GM18505 (cell line): ENCODE measurements around the gene VKORC1.

Experiments
- ATAC-seq: cut with Tn5 transposase; IDR thresholded peaks from one replicate; pipeline ENCODE4 v1.9.1; 2021; ENCODE audit not compliant: unreplicated experiment
- POLR2A ChIP-seq: IDR thresholded peaks from 4 replicates; pipeline ENCODE4 v1.6.1; 2011; ENCODE audit warnings: borderline replicate concordance; ENCODE audit not compliant: insufficient read depth, insufficient read length; ENCODE audit errors: extremely low read depth

Gene VKORC1

GRCh38 chr16:31078597-31079341, 15.8 kb downstream of the VKORC1 start:
- no peak for ATAC-seq
- TF ChIP-seq POLR2A, result no peak

- no peak for ATAC-seq
- TF ChIP-seq POLR2A, result no peak
These were observed 16.8 kb downstream of the VKORC1 start for GRCh38 chr16:31077592-31078396.

DNA sequence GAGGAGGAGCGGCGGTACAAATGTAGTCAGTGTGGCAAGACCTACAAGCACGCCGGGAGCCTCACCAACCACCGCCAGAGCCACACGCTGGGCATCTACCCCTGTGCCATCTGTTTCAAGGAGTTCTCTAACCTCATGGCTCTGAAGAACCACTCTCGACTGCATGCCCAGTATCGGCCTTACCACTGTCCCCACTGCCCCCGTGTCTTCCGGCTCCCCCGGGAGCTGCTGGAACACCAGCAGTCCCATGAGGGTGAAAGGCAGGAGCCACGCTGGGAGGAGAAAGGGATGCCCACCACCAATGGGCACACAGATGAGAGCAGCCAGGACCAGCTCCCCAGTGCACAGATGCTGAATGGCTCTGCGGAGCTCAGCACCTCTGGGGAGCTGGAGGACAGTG, 17.6 kb downstream of the VKORC1 start:
- no peak for TF ChIP-seq POLR2A
- ATAC-seq, result no peak

- ATAC-seq, result no peak
- no peak for TF ChIP-seq POLR2A
These were observed 18.3 kb downstream of the VKORC1 start for GRCh38 chr16:31076319-31076718.

DNA sequence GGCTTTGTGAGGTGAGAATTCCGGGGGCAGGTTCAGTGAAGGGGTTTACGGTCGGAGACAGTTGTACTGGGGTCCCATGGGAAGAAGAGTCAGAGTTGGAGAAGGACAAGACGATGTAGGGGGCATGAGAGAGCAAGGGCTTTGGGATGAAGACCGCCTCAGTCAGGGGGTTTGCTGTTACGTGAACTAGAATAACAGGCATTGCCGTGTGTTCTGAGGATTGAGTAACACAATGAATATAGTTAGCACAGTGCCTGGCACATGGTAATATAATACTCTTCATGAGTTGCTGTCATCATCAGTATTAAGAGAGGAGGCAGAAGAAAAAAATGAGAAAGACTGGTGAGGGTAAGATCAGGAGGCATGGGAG, 19.8 kb downstream of the VKORC1 start:
- no peak for ATAC-seq
- TF ChIP-seq POLR2A, result no peak

- TF ChIP-seq POLR2A, result peak; percentile 93
- ATAC-seq, result peak; percentile 57
These were observed 20.4 kb downstream of the VKORC1 start, which contains the start of the genes ZNF646 and ZNF668 for GRCh38 chr16:31073970-31074813. Gene ZNF646 (plus strand): TSS chr16:31074422. CDS start chr16:31076325, 1,903 bp downstream. Gene ZNF668 (minus strand): TSS chr16:31074240. CDS start chr16:31064459, 9,781 bp downstream.

- TF ChIP-seq POLR2A, result no peak
These were observed 21.2 kb downstream of the VKORC1 start for GRCh38 chr16:31073142-31073969.

GRCh38 chr16:31072540-31073141, 22.0 kb downstream of the VKORC1 start:
- TF ChIP-seq POLR2A, result no peak
- peak; percentile 2 for ATAC-seq

More at GRCh38 chr16:31073142-31073969, 21.2 kb downstream of the VKORC1 start:
- peak; percentile 51 for ATAC-seq

DNA sequence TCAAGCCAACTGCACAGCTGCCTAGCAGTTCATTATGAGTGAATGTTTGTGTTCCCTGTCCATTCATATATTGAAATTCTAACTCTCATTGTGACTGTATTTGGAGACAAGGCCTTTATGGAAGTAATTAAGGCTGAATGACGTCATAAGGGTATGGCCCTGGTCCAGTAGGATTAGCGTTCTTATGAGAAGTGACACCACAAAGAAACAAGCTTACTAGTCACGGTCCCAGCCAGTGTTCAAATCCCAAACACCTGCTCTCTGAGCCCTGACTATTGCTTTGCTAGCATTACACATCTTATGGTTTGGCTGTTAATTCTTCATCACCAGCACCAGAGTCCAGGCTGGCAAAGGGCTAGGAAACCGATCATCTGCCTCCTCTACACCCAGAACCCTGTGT, 22.7 kb downstream of the VKORC1 start:
- TF ChIP-seq POLR2A, result no peak
- ATAC-seq, result no peak

DNA sequence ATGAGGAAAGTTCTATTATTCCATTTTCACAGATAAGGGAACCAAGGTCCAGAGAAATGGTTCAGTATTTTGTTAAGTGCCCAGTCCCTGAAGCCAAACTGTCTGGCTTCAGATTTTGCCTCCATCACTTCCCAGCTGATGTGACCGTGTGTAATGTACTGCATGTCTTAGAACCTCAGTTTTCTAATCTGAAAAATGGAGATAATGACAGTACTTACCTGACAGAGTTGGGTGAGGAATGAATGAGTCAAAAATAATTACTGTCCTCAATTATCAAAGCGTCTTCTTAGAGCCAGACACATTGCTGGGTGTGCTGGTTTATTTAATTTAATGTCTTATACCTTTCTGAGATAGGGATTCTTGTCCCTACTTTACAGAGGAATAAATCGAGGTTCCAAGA, 27.3 kb downstream of the VKORC1 start:
- no peak for ATAC-seq
- TF ChIP-seq POLR2A, result no peak

- TF ChIP-seq POLR2A, result no peak
- no peak for ATAC-seq
These were observed 29.6 kb downstream of the VKORC1 start for GRCh38 chr16:31064882-31065461.
